Prostate gland (tissue), 2 donors: ENCODE data around the gene RTN1. TPM values are rescaled to one million over a fixed set of nuclear protein-coding genes. Genes with fewer than 3 reads are reported as not detected.

Source experiments
- DNase-seq: peaks from one replicate; pipeline ENCODE4 v3.0.0-alpha.2; 2019; ENCODE audit warnings: low spot score
- H3K27ac ChIP-seq, 2 donors: fragments of 200-600 bp; sonication (generic); 2 replicates each; pipeline ENCODE4 v1.5.1; 2017 to 2019
- H3K27me3 ChIP-seq: fragments of 200-600 bp; sonication (generic); replicated peaks from 2 replicates; pipeline ENCODE4 v1.5.1; 2019; ENCODE audit not compliant: insufficient read depth
- H3K36me3 ChIP-seq, 2 donors: fragments of 200-600 bp; sonication (generic); 1 replicate in 1 of 2; 2 replicates in 1 of 2; pipeline versions ENCODE4 v1.5.1 to v1.8.1; 2017 to 2019
- H3K4me1 ChIP-seq: fragments of 200-600 bp; sonication (generic); replicated peaks from 2 replicates; pipeline ENCODE4 v1.5.1; 2019
- H3K4me3 ChIP-seq, 2 donors: fragments of 200-600 bp; sonication (generic); 2 replicates each; pipeline ENCODE4 v1.5.1; 2017 to 2019
- H3K9me3 ChIP-seq: fragments of 200-600 bp; sonication (generic); 2 replicates; pipeline ENCODE4 v1.5.1; 2017
- POLR2A ChIP-seq: fragments of 450-650 bp; IDR thresholded peaks from one replicate; pipeline ENCODE4 v1.6.1; 2016; ENCODE audit warnings: antibody characterized with exemption, mild to moderate bottlenecking
- POLR2AphosphoS5 ChIP-seq: sonication (generic); formaldehyde crosslinking; IDR thresholded peaks from one replicate; pipeline ENCODE4 v1.6.1; 2017; ENCODE audit warnings: antibody characterized with exemption
- WGBS: methylation state at CpG from one replicate; pipeline ENCODE4 v1.1.5; 2018; 5-methylcytosine and 5-hydroxymethylcytosine counted together
- intact Hi-C: fragments of 100-400 bp; cut with DNase I; formaldehyde crosslinking; loops from one replicate; pipeline ENCODE4 v1.14.2; 2022
- total RNA-seq, 2 donors: library from RNA; depleted of rRNA; stranded (reverse); fragments of >200 nt; gene quantifications; one replicate each; pipeline ENCODE4 v1.1.0, GENCODE V29; 2016
- TF ChIP-seq, protein P1 (sequence below), 4 experiments: fragments of 200-600 bp in 2 of 4; fragments of 450-650 bp in 2 of 4; sonication (generic) in 2 of 4; IDR thresholded peaks; 1 replicate in 3 of 4; 2 replicates in 1 of 4; pipeline ENCODE4 v1.5.1; 2016 to 2019; ENCODE audit warnings: antibody characterized with exemption in 4 of 4, mild to moderate bottlenecking in 2 of 4, moderate library complexity in 2 of 4

RTN1 gene
- total RNA-seq, 2 donors from 2014 or later: 21.6 to 121 TPM

DNA sequence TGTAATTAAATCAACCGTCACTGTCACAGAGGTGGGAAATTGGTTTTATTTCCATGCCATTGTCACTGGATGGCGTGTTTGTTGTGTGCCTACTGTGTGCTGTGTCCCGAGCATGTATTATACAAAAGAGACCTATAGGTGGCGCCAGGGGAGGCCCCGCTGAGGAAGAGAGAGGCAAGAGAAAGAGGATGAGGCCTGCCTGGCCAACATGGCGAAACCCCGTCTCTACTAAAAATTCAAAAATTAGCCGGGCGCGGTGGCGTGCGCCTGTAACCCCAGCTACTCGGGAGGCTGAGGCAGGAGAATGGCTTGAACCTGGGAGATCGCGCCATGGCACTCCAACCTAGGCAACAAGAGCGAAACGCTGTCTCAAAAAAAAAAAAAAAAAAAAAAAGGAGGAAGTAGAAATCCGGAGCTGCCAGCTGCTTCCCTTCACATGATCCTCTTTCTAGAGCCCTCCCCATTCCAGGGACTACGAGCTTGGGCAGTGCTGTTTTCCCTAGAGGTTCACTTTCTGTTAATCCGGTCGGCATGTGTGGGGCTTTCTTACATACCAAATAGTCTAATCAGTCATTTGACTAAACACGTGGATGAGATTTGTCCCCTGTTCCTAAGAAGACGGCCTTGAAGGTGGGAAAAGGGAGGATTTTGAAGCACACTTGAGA is 287.6 kb downstream of the RTN1 start:
- no peak overlapping the region for H3K4me3 ChIP-seq
- H3K36me3 ChIP-seq: no peaks in the 10 kb centered on the region
- no peaks in the 10 kb centered on the region for H3K9me3 ChIP-seq
- no peaks in the 10 kb centered on the region for H3K4me1 ChIP-seq
- TF ChIP-seq, protein P1, sequence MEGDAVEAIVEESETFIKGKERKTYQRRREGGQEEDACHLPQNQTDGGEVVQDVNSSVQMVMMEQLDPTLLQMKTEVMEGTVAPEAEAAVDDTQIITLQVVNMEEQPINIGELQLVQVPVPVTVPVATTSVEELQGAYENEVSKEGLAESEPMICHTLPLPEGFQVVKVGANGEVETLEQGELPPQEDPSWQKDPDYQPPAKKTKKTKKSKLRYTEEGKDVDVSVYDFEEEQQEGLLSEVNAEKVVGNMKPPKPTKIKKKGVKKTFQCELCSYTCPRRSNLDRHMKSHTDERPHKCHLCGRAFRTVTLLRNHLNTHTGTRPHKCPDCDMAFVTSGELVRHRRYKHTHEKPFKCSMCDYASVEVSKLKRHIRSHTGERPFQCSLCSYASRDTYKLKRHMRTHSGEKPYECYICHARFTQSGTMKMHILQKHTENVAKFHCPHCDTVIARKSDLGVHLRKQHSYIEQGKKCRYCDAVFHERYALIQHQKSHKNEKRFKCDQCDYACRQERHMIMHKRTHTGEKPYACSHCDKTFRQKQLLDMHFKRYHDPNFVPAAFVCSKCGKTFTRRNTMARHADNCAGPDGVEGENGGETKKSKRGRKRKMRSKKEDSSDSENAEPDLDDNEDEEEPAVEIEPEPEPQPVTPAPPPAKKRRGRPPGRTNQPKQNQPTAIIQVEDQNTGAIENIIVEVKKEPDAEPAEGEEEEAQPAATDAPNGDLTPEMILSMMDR (IDR thresholded peaks at IDR 0.05): no peak
- TF ChIP-seq POLR2A (no peak), POLR2AphosphoS5 (no peak)
- intact Hi-C loops: no loop called here
- H3K27ac ChIP-seq: no peak overlapping the region
- H3K27me3 ChIP-seq: no peaks in the 10 kb centered on the region
- no peak for DNase-seq
- 86% methylated on average over 23 of the region's 23 CpGs for WGBS

DNA sequence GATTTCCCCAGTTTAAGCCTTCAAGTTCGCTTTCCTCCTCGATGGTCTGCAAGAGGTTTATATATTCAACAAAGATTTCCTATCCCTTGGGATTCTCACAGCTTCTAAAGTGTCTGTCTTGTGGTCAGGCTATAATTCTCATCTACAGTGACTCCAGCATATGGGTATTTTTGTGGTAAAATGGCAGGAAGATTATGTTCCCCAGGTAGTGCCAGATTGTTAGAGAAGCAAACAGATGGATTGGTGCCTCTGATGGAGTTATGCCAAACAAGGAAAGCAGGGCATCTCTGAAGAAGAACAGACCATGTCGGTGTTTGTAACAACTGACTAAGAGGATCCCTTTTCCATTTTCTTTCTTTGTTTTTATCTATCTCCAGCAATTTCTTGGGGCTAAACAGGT is 288.4 kb downstream of the RTN1 start:
- TF ChIP-seq, protein P1 (IDR thresholded peaks at IDR 0.05): no peak
- TF ChIP-seq POLR2AphosphoS5 (no peak), POLR2A (no peak)
- WGBS: 87% methylated on average over 3 of the region's 3 CpGs
- Histone ChIP-seq H3K4me1 (no peaks in the 10 kb centered on the region), H3K9me3 (no peaks in the 10 kb centered on the region), H3K4me3 (no peak overlapping the region), H3K27me3 (no peaks in the 10 kb centered on the region), H3K36me3 (no peaks in the 10 kb centered on the region), H3K27ac (no peak overlapping the region)
- DNase-seq: no peak
- intact Hi-C loops: no loop called here

DNA sequence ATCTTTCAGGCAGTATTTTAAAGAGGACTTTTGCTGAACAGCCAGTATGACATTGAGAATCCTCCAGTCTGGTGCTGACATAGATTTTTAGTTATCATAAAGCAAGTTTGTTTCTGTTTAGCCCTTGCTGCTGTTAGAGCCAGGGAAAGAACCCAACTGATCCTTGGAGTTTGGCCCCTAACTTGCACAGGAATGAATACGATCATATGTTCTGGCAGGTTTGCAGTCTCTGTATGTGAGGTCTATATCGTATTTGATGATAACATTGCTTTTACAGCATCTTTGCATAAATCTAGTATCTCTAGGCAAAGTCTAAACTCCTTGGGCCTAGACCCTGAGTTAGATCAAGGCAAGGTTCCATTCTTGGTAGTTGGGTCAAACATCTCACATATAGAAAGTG is 289.7 kb downstream of the RTN1 start:
- no peak for DNase-seq
- no peak overlapping the region for H3K4me3 ChIP-seq
- H3K27ac ChIP-seq: no peak overlapping the region
- WGBS: 75% methylated on average over 2 of the region's 2 CpGs
- intact Hi-C loops: no loop called here
- H3K36me3 ChIP-seq: no peaks in the 10 kb centered on the region
- H3K27me3 ChIP-seq: no peaks in the 10 kb centered on the region
- H3K9me3 ChIP-seq: no peaks in the 10 kb centered on the region
- no peaks in the 10 kb centered on the region for H3K4me1 ChIP-seq
- TF ChIP-seq, protein P1 (IDR thresholded peaks at IDR 0.05): no peak
- TF ChIP-seq POLR2AphosphoS5: no peak
- no peak for TF ChIP-seq POLR2A

DNA sequence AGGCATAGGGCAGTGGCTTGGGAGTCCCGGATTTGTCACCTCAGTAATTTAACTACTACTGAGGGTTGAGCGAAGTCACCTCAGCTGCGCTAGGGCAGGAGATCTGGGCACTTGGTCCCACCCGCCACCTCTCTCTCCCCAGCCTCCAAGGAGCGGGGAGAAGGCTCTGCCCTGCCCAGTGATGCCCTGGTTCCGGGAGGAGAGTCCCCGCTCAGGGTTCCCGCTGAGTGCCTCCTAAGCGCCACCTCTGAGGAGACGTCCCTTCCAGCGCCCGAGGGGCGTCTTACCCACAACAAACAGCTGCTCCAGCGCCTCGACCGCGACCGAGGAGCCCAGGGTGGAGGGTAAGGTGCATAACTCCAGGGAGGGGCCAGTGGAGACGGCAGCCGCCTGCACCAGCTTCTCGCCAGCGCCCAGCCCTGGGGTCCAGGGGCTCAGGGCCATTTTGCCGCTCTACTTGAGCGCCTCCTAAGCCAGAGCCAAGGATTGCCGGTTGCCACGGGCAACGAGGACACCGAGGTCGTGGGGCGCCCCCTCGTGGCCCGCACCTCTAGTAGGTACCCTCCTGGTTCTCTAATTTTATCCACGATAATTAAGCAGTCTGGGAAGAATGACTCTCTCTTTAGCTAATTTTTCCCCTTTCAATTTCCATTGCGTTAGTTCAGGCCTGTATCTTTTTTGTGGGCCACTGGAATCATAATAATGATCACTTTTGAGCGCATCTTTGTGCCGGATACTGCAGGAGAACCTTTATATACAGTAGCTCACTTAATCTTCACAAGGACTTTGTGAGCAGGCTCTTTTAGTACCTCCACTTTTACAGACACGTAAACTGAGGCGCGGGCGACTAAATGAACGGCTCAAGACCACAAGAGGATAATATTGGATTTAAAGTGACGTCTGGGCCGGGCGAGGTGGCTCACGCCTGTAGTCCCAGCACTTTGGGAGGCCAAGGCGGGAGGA is 294.0 kb downstream of the RTN1 start, which contains the start of gene CCDC175:
CCDC175 (minus strand) TSS at position 481 of the 963 bp plus-strand sequence; CDS start at position 444, 37 bp downstream.
- 23% methylated on average over 41 of the region's 46 CpGs for WGBS
- peak within 1 kb of the TSS; percentile 9 to 20 for H3K4me3 ChIP-seq
- H3K36me3 ChIP-seq: no peaks in the 10 kb centered on the region
- TF ChIP-seq, protein P1 (IDR thresholded peaks at IDR 0.05): peak; percentile 19 to 68 (median 58)
- TF ChIP-seq POLR2A: no peak
- no peaks in the 10 kb centered on the region for H3K9me3 ChIP-seq
- intact Hi-C loops: loop anchor here (10.0 kb wide), 1 partner anchor 452 kb away; no protein-coding TSS in a partner anchor
- peak; percentile 77 for DNase-seq
- no peaks in the 10 kb centered on the region for H3K27me3 ChIP-seq
- H3K4me1 ChIP-seq: no peaks in the 10 kb centered on the region
- H3K27ac ChIP-seq: no peak within 1 kb of the TSS
